ENCODE results near the gene C4A.

DNA sequence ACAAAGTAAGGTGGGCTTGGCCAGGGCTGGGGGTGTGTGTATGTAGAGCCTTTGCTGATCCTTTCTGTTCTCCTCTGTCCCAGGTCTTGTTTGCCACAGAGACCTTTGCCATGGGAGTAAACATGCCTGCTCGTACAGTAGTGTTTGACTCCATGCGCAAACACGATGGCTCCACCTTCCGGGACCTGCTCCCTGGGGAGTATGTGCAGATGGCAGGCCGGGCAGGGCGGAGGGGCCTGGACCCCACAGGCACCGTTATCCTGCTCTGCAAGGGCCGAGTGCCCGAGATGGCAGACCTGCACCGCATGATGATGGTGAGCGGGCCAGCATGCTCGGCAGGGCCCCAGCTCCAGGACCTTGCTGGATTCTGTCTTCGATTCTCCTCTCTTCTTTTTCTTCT is 16.2 kb upstream of the C4A start:
- TF ChIP-seq, protein P1, sequence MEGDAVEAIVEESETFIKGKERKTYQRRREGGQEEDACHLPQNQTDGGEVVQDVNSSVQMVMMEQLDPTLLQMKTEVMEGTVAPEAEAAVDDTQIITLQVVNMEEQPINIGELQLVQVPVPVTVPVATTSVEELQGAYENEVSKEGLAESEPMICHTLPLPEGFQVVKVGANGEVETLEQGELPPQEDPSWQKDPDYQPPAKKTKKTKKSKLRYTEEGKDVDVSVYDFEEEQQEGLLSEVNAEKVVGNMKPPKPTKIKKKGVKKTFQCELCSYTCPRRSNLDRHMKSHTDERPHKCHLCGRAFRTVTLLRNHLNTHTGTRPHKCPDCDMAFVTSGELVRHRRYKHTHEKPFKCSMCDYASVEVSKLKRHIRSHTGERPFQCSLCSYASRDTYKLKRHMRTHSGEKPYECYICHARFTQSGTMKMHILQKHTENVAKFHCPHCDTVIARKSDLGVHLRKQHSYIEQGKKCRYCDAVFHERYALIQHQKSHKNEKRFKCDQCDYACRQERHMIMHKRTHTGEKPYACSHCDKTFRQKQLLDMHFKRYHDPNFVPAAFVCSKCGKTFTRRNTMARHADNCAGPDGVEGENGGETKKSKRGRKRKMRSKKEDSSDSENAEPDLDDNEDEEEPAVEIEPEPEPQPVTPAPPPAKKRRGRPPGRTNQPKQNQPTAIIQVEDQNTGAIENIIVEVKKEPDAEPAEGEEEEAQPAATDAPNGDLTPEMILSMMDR (IDR thresholded peaks at IDR 0.05; ENCODE audit: insufficient read depth, low read length, poor library complexity, severe bottlenecking): no peak
- TF ChIP-seq EZH2phosphoT487 (conservative IDR thresholded peaks at IDR 0.05; ENCODE audit: low read length): no peak

Measured in SU-DHL-6 (cell line).